ENCODE results near the gene TBC1D1.

TBC1D1 gene

GRCh38 chr4:37949636-37950426, 58.9 kb downstream of the TBC1D1 start:
- 91% methylated on average over 8 of the region's 9 CpGs for WGBS
- no peaks in the 10 kb centered on the region for H3K36me3 ChIP-seq (ENCODE audit: control insufficient read depth in 1 of 2, insufficient read depth in 2 of 2, low read depth in 1 of 2, low read length in 2 of 2)
- H2BK120ac ChIP-seq (ENCODE audit: low read depth, low read length) = no peak overlapping the region
- H3K4me1 ChIP-seq (ENCODE audit: control insufficient read depth, insufficient read depth, low read depth, low read length) = no peaks in the 10 kb centered on the region
- no peak overlapping the region for H3K4me3 ChIP-seq (ENCODE audit: insufficient read depth in 1 of 2, low read depth in 1 of 2, low read length in 2 of 2)
- H3K4ac ChIP-seq (ENCODE audit: low read depth in 1 of 2, low read length in 2 of 2) = no peak overlapping the region
- no peaks in the 10 kb centered on the region for H3K79me1 ChIP-seq (replicated peaks; ENCODE audit: low read length, poor library complexity, severe bottlenecking)
- no peak overlapping the region for H4K8ac ChIP-seq (ENCODE audit: low read length)
- H3K4me2 ChIP-seq (ENCODE audit: low read length, poor library complexity, severe bottlenecking) = no peak overlapping the region
- peaks cover 0 to 6% of the 10 kb centered on the region in 2 experiments for H3K27me3 ChIP-seq (ENCODE audit: control insufficient read depth in 1 of 2, insufficient read depth in 1 of 2, low read length in 2 of 2)
- no peak overlapping the region for H2BK5ac ChIP-seq (ENCODE audit: low read depth, low read length, poor library complexity, severe bottlenecking)
- DNase-seq = no peak
- no peak overlapping the region for H2AFZ ChIP-seq (ENCODE audit: low read depth, low read length)
- no peaks in the 10 kb centered on the region for H3K9me3 ChIP-seq (ENCODE audit: control insufficient read depth, low read length)
- H2BK15ac ChIP-seq (ENCODE audit: low read depth, poor library complexity, severe bottlenecking) = no peak overlapping the region
- H3K18ac ChIP-seq (ENCODE audit: low read depth in 1 of 2, low read length in 2 of 2) = no peak overlapping the region
- no peak overlapping the region for H2BK12ac ChIP-seq (ENCODE audit: low read length in 2 of 2)
- no peak overlapping the region for H3K14ac ChIP-seq (ENCODE audit: low read length in 2 of 2)
- H2AK5ac ChIP-seq (ENCODE audit: low read length, severe bottlenecking) = no peak overlapping the region
- H3K23ac ChIP-seq (ENCODE audit: low read length in 2 of 2) = no peak overlapping the region
- H4K91ac ChIP-seq (ENCODE audit: low read length) = no peak overlapping the region
- no peak overlapping the region for H3K27ac ChIP-seq (ENCODE audit: low read length, poor library complexity, severe bottlenecking)
- no peak overlapping the region for H3K9ac ChIP-seq (ENCODE audit: low read length)

GRCh38 chr4:37951461-37952352, 60.8 kb downstream of the TBC1D1 start:
- H3K23ac ChIP-seq (ENCODE audit: low read length in 2 of 2) = no peak overlapping the region
- no peak overlapping the region for H3K14ac ChIP-seq (ENCODE audit: low read length in 2 of 2)
- no peak overlapping the region for H3K27ac ChIP-seq (ENCODE audit: low read length, poor library complexity, severe bottlenecking)
- no peak overlapping the region for H4K8ac ChIP-seq (ENCODE audit: low read length)
- H3K36me3 ChIP-seq (ENCODE audit: control insufficient read depth in 1 of 2, insufficient read depth in 2 of 2, low read depth in 1 of 2, low read length in 2 of 2) = no peaks in the 10 kb centered on the region
- no peak overlapping the region for H3K9ac ChIP-seq (ENCODE audit: low read length)
- no peak overlapping the region for H3K4me2 ChIP-seq (ENCODE audit: low read length, poor library complexity, severe bottlenecking)
- no peak overlapping the region for H3K4me3 ChIP-seq (ENCODE audit: insufficient read depth in 1 of 2, low read depth in 1 of 2, low read length in 2 of 2)
- 95% methylated on average over 10 of the region's 10 CpGs for whole genome bisulfite sequencing
- H4K91ac ChIP-seq (ENCODE audit: low read length) = no peak overlapping the region
- peak overlapping the region in 1 of 2 experiments; percentile 52 for H3K18ac ChIP-seq (ENCODE audit: low read depth in 1 of 2, low read length in 2 of 2)
- DNase-seq = no peak
- H2BK12ac ChIP-seq (ENCODE audit: low read length in 2 of 2) = no peak overlapping the region
- H2AFZ ChIP-seq (ENCODE audit: low read depth, low read length) = no peak overlapping the region
- no peak overlapping the region for H2BK15ac ChIP-seq (ENCODE audit: low read depth, poor library complexity, severe bottlenecking)
- H3K4ac ChIP-seq (ENCODE audit: low read depth in 1 of 2, low read length in 2 of 2) = no peak overlapping the region
- no peak overlapping the region for H2BK5ac ChIP-seq (ENCODE audit: low read depth, low read length, poor library complexity, severe bottlenecking)
- no peaks in the 10 kb centered on the region for H3K79me1 ChIP-seq (replicated peaks; ENCODE audit: low read length, poor library complexity, severe bottlenecking)
- H2BK120ac ChIP-seq (ENCODE audit: low read depth, low read length) = no peak overlapping the region
- H3K27me3 ChIP-seq (ENCODE audit: control insufficient read depth in 1 of 2, insufficient read depth in 1 of 2, low read length in 2 of 2) = peaks cover 0 to 9% of the 10 kb centered on the region in 2 experiments
- H3K9me3 ChIP-seq (ENCODE audit: control insufficient read depth, low read length) = no peaks in the 10 kb centered on the region
- H2AK5ac ChIP-seq (ENCODE audit: low read length, severe bottlenecking) = no peak overlapping the region
- no peaks in the 10 kb centered on the region for H3K4me1 ChIP-seq (ENCODE audit: control insufficient read depth, insufficient read depth, low read depth, low read length)

GRCh38 chr4:37953156-37953555, 62.3 kb downstream of the TBC1D1 start:
- no CpG with 5 or more reads among the region's 1 CpG for WGBS
- H3K4me3 ChIP-seq (ENCODE audit: insufficient read depth in 1 of 2, low read depth in 1 of 2, low read length in 2 of 2) = no peak overlapping the region
- H2BK5ac ChIP-seq (ENCODE audit: low read depth, low read length, poor library complexity, severe bottlenecking) = no peak overlapping the region
- no peak overlapping the region for H3K4ac ChIP-seq (ENCODE audit: low read depth in 1 of 2, low read length in 2 of 2)
- peaks cover 0 to 6% of the 10 kb centered on the region in 2 experiments for H3K27me3 ChIP-seq (ENCODE audit: control insufficient read depth in 1 of 2, insufficient read depth in 1 of 2, low read length in 2 of 2)
- H3K18ac ChIP-seq (ENCODE audit: low read depth in 1 of 2, low read length in 2 of 2) = no peak overlapping the region
- H3K36me3 ChIP-seq (ENCODE audit: control insufficient read depth in 1 of 2, insufficient read depth in 2 of 2, low read depth in 1 of 2, low read length in 2 of 2) = no peaks in the 10 kb centered on the region
- DNase-seq = no peak
- no peak overlapping the region for H2BK15ac ChIP-seq (ENCODE audit: low read depth, poor library complexity, severe bottlenecking)
- H3K23ac ChIP-seq (ENCODE audit: low read length in 2 of 2) = no peak overlapping the region
- no peak overlapping the region for H2AK5ac ChIP-seq (ENCODE audit: low read length, severe bottlenecking)
- no peak overlapping the region for H2AFZ ChIP-seq (ENCODE audit: low read depth, low read length)
- H3K79me1 ChIP-seq (replicated peaks; ENCODE audit: low read length, poor library complexity, severe bottlenecking) = no peaks in the 10 kb centered on the region
- H2BK12ac ChIP-seq (ENCODE audit: low read length in 2 of 2) = no peak overlapping the region
- H4K8ac ChIP-seq (ENCODE audit: low read length) = no peak overlapping the region
- H3K27ac ChIP-seq (ENCODE audit: low read length, poor library complexity, severe bottlenecking) = no peak overlapping the region
- no peak overlapping the region for H3K9ac ChIP-seq (ENCODE audit: low read length)
- no peak overlapping the region for H2BK120ac ChIP-seq (ENCODE audit: low read depth, low read length)
- H3K14ac ChIP-seq (ENCODE audit: low read length in 2 of 2) = no peak overlapping the region
- no peaks in the 10 kb centered on the region for H3K9me3 ChIP-seq (ENCODE audit: control insufficient read depth, low read length)
- no peak overlapping the region for H4K91ac ChIP-seq (ENCODE audit: low read length)
- H3K4me2 ChIP-seq (ENCODE audit: low read length, poor library complexity, severe bottlenecking) = no peak overlapping the region
- H3K4me1 ChIP-seq (ENCODE audit: control insufficient read depth, insufficient read depth, low read depth, low read length) = no peaks in the 10 kb centered on the region

GRCh38 chr4:37953620-37954293, 62.9 kb downstream of the TBC1D1 start:
- Histone ChIP-seq H3K9me3 (ENCODE audit: control insufficient read depth, low read length) (no peaks in the 10 kb centered on the region), H2BK5ac (ENCODE audit: low read depth, low read length, poor library complexity, severe bottlenecking) (no peak overlapping the region), H3K36me3 (ENCODE audit: control insufficient read depth in 1 of 2, insufficient read depth in 2 of 2, low read depth in 1 of 2, low read length in 2 of 2) (no peaks in the 10 kb centered on the region), H3K27ac (ENCODE audit: low read length, poor library complexity, severe bottlenecking) (no peak overlapping the region), H4K91ac (ENCODE audit: low read length) (no peak overlapping the region), H3K4me2 (ENCODE audit: low read length, poor library complexity, severe bottlenecking) (no peak overlapping the region), H2BK15ac (ENCODE audit: low read depth, poor library complexity, severe bottlenecking) (no peak overlapping the region), H3K27me3 (ENCODE audit: control insufficient read depth in 1 of 2, insufficient read depth in 1 of 2, low read length in 2 of 2) (peaks cover 0 to 6% of the 10 kb centered on the region in 2 experiments), H2BK12ac (ENCODE audit: low read length in 2 of 2) (no peak overlapping the region), H2AK5ac (ENCODE audit: low read length, severe bottlenecking) (no peak overlapping the region), H3K79me1 (replicated peaks; ENCODE audit: low read length, poor library complexity, severe bottlenecking) (no peaks in the 10 kb centered on the region), H3K4me1 (ENCODE audit: control insufficient read depth, insufficient read depth, low read depth, low read length) (no peaks in the 10 kb centered on the region), H3K9ac (ENCODE audit: low read length) (no peak overlapping the region), H3K18ac (ENCODE audit: low read depth in 1 of 2, low read length in 2 of 2) (peak overlapping the region in 1 of 2 experiments; percentile 44), H3K4me3 (ENCODE audit: insufficient read depth in 1 of 2, low read depth in 1 of 2, low read length in 2 of 2) (no peak overlapping the region), H2AFZ (ENCODE audit: low read depth, low read length) (no peak overlapping the region), H3K23ac (ENCODE audit: low read length in 2 of 2) (no peak overlapping the region), H2BK120ac (ENCODE audit: low read depth, low read length) (no peak overlapping the region), H3K14ac (ENCODE audit: low read length in 2 of 2) (no peak overlapping the region), H4K8ac (ENCODE audit: low read length) (no peak overlapping the region), H3K4ac (ENCODE audit: low read depth in 1 of 2, low read length in 2 of 2) (no peak overlapping the region)
- peak; percentile 84 for DNase-seq
- WGBS = 29% methylated on average over 7 of the region's 7 CpGs

Measured in mesenchymal stem cell (in vitro differentiated cells and primary cell).